Breast epithelium (tissue), 4 donors: ENCODE results near the gene ZSCAN29. TPM values are rescaled to one million over a fixed set of nuclear protein-coding genes. Genes with fewer than 3 reads are reported as not detected.

Experiments used
- DNase-seq, 2 donors: peaks; one replicate each; pipeline ENCODE4 v3.0.0-alpha.2; 2019; ENCODE audit warnings: low spot score in 2 of 2
- H3K27ac ChIP-seq, 2 donors: fragments of 200-600 bp; sonication (generic) in 1 of 2; one replicate each; pipeline ENCODE4 v1.5.1; 2016 to 2019; ENCODE audit warnings: mild to moderate bottlenecking in 1 of 2
- H3K27me3 ChIP-seq, 2 donors: fragments of 200-600 bp; sonication (generic) in 1 of 2; one replicate each; pipeline versions ENCODE4 v1.5.1 to v1.6.0; 2017 to 2019; ENCODE audit warnings: control low read depth in 1 of 2, mild to moderate bottlenecking in 1 of 2
- H3K36me3 ChIP-seq: fragments of 200-600 bp; one replicate; pipeline ENCODE4 v1.5.1; 2019
- H3K4me1 ChIP-seq, 2 donors: fragments of 200-600 bp; sonication (generic); one replicate each; pipeline ENCODE4 v1.5.1; 2016 to 2019; ENCODE audit warnings: control low read depth in 1 of 2
- H3K4me3 ChIP-seq, 3 donors: fragments of 200-600 bp; sonication (generic); 1 replicate in 2 of 3; 2 replicates in 1 of 3; pipeline ENCODE4 v1.5.1; 2016 to 2019; ENCODE audit warnings: mild to moderate bottlenecking in 3 of 3, moderate library complexity in 2 of 3
- H3K9me3 ChIP-seq, 2 donors: fragments of 200-600 bp; sonication (generic) in 1 of 2; one replicate each; pipeline ENCODE4 v1.5.1; 2016 to 2019; ENCODE audit warnings: control low read depth in 1 of 2
- CTCF ChIP-seq, 3 donors: fragments of 450-650 bp; IDR thresholded peaks; one replicate each; pipeline ENCODE4 v1.5.1; 2016 to 2017; ENCODE audit warnings: antibody characterized with exemption in 3 of 3, mild to moderate bottlenecking in 3 of 3, moderate library complexity in 3 of 3
- POLR2A ChIP-seq: fragments of 450-650 bp; IDR thresholded peaks from one replicate; pipeline ENCODE4 v1.6.1; 2016; ENCODE audit warnings: antibody characterized with exemption, mild to moderate bottlenecking, moderate library complexity
- POLR2AphosphoS5 ChIP-seq, 3 donors: sonication (generic); formaldehyde crosslinking; IDR thresholded peaks; one replicate each; pipeline ENCODE4 v1.6.1; 2017; ENCODE audit warnings: antibody characterized with exemption in 3 of 3
- intact Hi-C: fragments of 100-400 bp; cut with DNase I; formaldehyde crosslinking; loops from one replicate; pipeline ENCODE4 v1.15.1; 2023; ENCODE audit warnings: low total_unique reads
- total RNA-seq, 3 donors: library from RNA; depleted of rRNA; stranded (reverse); fragments of >200 nt; gene quantifications; one replicate each; pipeline ENCODE4 v1.1.0, GENCODE V29; 2016

ZSCAN29 gene
- total RNA-seq, 3 donors from 2014 or later, result 19.5 to 24.9 (median 24.7) TPM

DNA sequence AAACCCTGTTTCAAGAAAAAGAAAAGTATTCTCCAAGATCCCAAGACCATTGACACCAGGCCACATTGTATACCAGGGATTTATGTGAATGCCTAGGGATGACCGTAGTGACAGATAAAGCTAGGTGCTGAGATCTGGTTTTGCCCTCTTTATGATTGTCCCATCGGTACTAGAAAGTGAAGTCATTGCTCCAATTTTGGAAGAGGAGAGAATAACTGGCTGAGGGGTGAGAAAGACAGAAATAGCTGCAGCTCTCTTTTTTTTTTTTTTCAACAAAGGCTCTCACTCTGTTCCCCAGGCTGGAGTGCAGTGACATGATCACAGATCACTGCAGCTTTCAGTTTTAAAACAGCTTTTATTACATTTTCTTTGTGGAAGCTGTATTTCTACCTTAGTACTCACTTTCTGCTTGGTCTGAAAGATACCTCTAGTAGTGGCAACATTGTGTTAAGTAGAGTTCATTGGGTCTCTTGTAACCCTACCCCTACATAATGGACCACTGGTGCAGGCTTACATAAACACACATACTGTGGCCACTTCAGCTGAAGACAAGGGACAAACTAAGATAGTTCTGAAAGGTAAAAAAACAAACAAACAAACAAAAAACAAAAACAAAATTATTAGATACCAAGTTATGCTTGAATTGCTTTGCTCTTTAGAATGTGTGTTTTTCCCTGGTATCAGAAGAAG lies 18.0 kb downstream of the ZSCAN29 start:
- intact Hi-C loops, result no loop called here
- Histone ChIP-seq H3K4me3 (no peak overlapping the region), H3K27me3 (no peaks in the 10 kb centered on the region), H3K9me3 (peaks cover 0 to 4% of the 10 kb centered on the region in 2 donors), H3K4me1 (no peaks in the 10 kb centered on the region), H3K36me3 (no peaks in the 10 kb centered on the region), H3K27ac (no peak overlapping the region)
- TF ChIP-seq CTCF (IDR thresholded peaks at IDR 0.05), result no peak
- no peak for TF ChIP-seq POLR2A
- TF ChIP-seq POLR2AphosphoS5 (IDR thresholded peaks at IDR 0.05), result no peak
- DNase-seq, result no peak

DNA sequence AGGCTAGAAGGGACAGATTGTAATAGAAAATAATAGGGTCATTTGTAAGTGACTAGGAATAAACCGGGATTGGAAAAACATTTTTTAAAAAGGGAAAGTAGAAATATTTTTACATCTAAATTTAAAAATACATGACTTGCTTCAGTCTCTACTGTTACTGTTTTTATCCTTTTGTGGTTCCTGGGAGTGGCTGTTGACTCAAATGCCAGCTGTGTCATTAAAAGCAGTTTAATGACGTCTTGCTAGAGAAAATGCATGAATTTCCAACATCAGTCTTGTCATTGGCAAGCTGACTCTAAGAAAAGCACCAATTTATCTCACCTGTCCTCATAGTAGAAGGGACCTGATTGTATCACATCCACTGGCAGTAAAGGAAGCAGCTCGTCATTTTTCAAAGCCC lies 23.7 kb downstream of the ZSCAN29 start:
- Histone ChIP-seq H3K4me3 (no peak overlapping the region), H3K27me3 (no peaks in the 10 kb centered on the region), H3K9me3 (no peaks in the 10 kb centered on the region), H3K4me1 (no peaks in the 10 kb centered on the region), H3K27ac (no peak overlapping the region), H3K36me3 (no peaks in the 10 kb centered on the region)
- no peak for TF ChIP-seq POLR2AphosphoS5 (IDR thresholded peaks at IDR 0.05)
- no peak for TF ChIP-seq POLR2A
- TF ChIP-seq CTCF (IDR thresholded peaks at IDR 0.05), result no peak
- no peak for DNase-seq
- intact Hi-C loops, result no loop called here

DNA sequence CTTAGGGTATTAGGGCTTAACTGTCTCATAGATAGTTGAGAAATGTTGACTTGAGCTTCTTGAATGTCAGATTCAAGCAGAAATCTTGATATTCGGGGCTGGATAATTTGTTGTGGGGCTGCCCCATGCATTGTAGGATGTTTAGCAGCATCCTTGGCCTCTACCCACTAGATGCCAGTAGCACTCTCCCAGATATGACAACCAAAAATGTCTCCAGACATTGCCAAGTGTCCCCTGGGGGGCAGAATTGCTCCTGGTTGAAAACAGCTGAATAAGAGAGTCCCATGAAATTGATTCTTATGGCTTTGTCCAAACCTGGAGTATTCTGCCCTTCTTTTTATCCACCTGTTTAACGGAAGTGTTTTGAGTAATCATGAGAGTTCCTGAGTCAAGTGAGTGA lies 24.5 kb downstream of the ZSCAN29 start:
- Histone ChIP-seq H3K9me3 (no peaks in the 10 kb centered on the region), H3K4me3 (no peak overlapping the region), H3K27me3 (no peaks in the 10 kb centered on the region), H3K36me3 (no peaks in the 10 kb centered on the region), H3K27ac (no peak overlapping the region), H3K4me1 (no peaks in the 10 kb centered on the region)
- no peak for DNase-seq
- intact Hi-C loops, result no loop called here
- TF ChIP-seq CTCF (IDR thresholded peaks at IDR 0.05) (no peak), POLR2AphosphoS5 (IDR thresholded peaks at IDR 0.05) (no peak), POLR2A (no peak)

GRCh38 chr15:43330780-43331087 lies 40.1 kb downstream of the ZSCAN29 start:
- H3K4me3 ChIP-seq, result peak overlapping the region; percentile 68 to 95 (median 88)
- intact Hi-C loops, result no loop called here
- H3K27ac ChIP-seq, result peak overlapping the region; percentile 94 to 98
- no peaks in the 10 kb centered on the region for H3K9me3 ChIP-seq
- peaks cover 0 to 12% of the 10 kb centered on the region in 2 donors for H3K4me1 ChIP-seq
- no peak for DNase-seq
- no peaks in the 10 kb centered on the region for H3K36me3 ChIP-seq
- H3K27me3 ChIP-seq, result no peaks in the 10 kb centered on the region
- TF ChIP-seq POLR2AphosphoS5 (IDR thresholded peaks at IDR 0.05) (no peak), POLR2A (no peak), CTCF (IDR thresholded peaks at IDR 0.05) (no peak)

- Histone ChIP-seq H3K27ac (peak within 1 kb of the TSS; percentile 94 to 98), H3K4me1 (peaks cover 0 to 12% of the 10 kb centered on the region in 2 donors), H3K9me3 (no peaks in the 10 kb centered on the region), H3K4me3 (peak within 1 kb of the TSS; percentile 68 to 95 (median 88)), H3K36me3 (no peaks in the 10 kb centered on the region), H3K27me3 (no peaks in the 10 kb centered on the region)
- peak in 1 of 3 donors; percentile 18 for TF ChIP-seq CTCF (IDR thresholded peaks at IDR 0.05)
- no peak for TF ChIP-seq POLR2A
- peak in 2 of 3 donors; percentile 35 to 68 for TF ChIP-seq POLR2AphosphoS5 (IDR thresholded peaks at IDR 0.05)
- DNase-seq, result peak; percentile 84 to 86
- intact Hi-C loops, result no loop called here
Measured at GRCh38 chr15:43329960-43330779, 40.7 kb downstream of the ZSCAN29 start, which contains the start of gene LCMT2. Gene LCMT2, minus strand, starts transcription at chr15:43330573. Its CDS starts 84 bp downstream, at chr15:43330489.
